K562 (cell line): ENCODE results near the gene KLK14. TPM values are rescaled to one million over a fixed set of nuclear protein-coding genes. Genes with fewer than 3 reads are reported as not detected.
A peak's percentile ranks its signal among the peaks of the same experiment; 100 is the strongest.

Experiments used
- ATF1 ChIP-seq, 2 experiments: fragments of 450-650 bp in 1 of 2; IDR thresholded peaks; 2 replicates each; pipeline ENCODE4 v1.6.1; 2016; ENCODE audit warnings: missing compliant biosample characterization in 1 of 2, missing genetic modification characterization in 1 of 2
- BMI1 ChIP-seq: fragments of 150-350 bp; IDR thresholded peaks from 2 replicates; pipeline ENCODE4 v1.6.1; 2014; ENCODE audit warnings: low read length
- CBX5 ChIP-seq: IDR thresholded peaks from 2 replicates; pipeline ENCODE4 v1.6.1; 2014; ENCODE audit warnings: low read depth, borderline replicate concordance
- FOXP1 ChIP-seq: sonication (generic); formaldehyde crosslinking; IDR thresholded peaks from 2 replicates; pipeline ENCODE4 v1.8.0; 2022; ENCODE audit warnings: mild to moderate bottlenecking, missing genetic modification reagents
- GABPB1 ChIP-seq: sonication (generic); formaldehyde crosslinking; IDR thresholded peaks from 2 replicates; pipeline ENCODE4 v1.8.0; 2022; ENCODE audit warnings: mild to moderate bottlenecking, missing genetic modification reagents
- GMEB1 ChIP-seq: fragments of 250-450 bp; sonication (Bioruptor Pico); IDR thresholded peaks from 2 replicates; pipeline ENCODE4 v1.4.0; 2020; ENCODE audit warnings: mild to moderate bottlenecking
- HLTF ChIP-seq: fragments of 450-650 bp; IDR thresholded peaks from 2 replicates; pipeline ENCODE4 v1.6.1; 2016
- HSF4 ChIP-seq: fragments of 250-450 bp; sonication (Bioruptor Pico); IDR thresholded peaks from 2 replicates; pipeline ENCODE4 v2.1.2; 2022; ENCODE audit warnings: mild to moderate bottlenecking, moderate library complexity, borderline replicate concordance
- ID3 ChIP-seq, 2 experiments: fragments of 250-450 bp in 1 of 2; fragments of 450-650 bp in 1 of 2; sonication (Bioruptor Pico) in 1 of 2; IDR thresholded peaks; 2 replicates each; pipeline versions ENCODE4 v1.6.1 to v1.8.0; 2016 to 2021; ENCODE audit warnings: mild to moderate bottlenecking in 2 of 2, moderate library complexity in 2 of 2, missing compliant biosample characterization in 1 of 2, missing genetic modification characterization in 1 of 2
- MCM7 ChIP-seq, 2 experiments: fragments of 450-650 bp; IDR thresholded peaks; 2 replicates each; pipeline ENCODE4 v1.6.1; 2016 to 2018
- MYNN ChIP-seq, 2 experiments: sonication (generic); formaldehyde crosslinking in 1 of 2; IDR thresholded peaks; 2 replicates each; pipeline versions ENCODE4 v1.5.0 to v1.6.1; 2016 to 2020; ENCODE audit warnings: antibody characterized with exemption in 1 of 2, missing genetic modification reagents in 1 of 2
- PTBP1 ChIP-seq: fragments of 200-400 bp; formaldehyde crosslinking; IDR thresholded peaks from 2 replicates; pipeline ENCODE4 v1.6.1; 2017; ENCODE audit warnings: low read depth, low read length
- THRB ChIP-seq: fragments of 450-650 bp; formaldehyde crosslinking; conservative IDR thresholded peaks from 2 replicates; pipeline ENCODE4 v1.4.0; 2022; ENCODE audit warnings: mild to moderate bottlenecking, missing genetic modification characterization
- TRIM28 ChIP-seq: fragments of 450-650 bp; IDR thresholded peaks from 2 replicates; pipeline ENCODE4 v1.6.1; 2017
- ZNF586 ChIP-seq: fragments of 450-650 bp; formaldehyde crosslinking; conservative IDR thresholded peaks from 2 replicates; pipeline ENCODE4 v1.4.0; 2020; ENCODE audit warnings: mild to moderate bottlenecking, moderate library complexity
- ZNF592 ChIP-seq: fragments of 450-650 bp; IDR thresholded peaks from 2 replicates; pipeline ENCODE4 v1.6.1; 2017; ENCODE audit warnings: antibody characterized with exemption, mild to moderate bottlenecking
- ZNF668 ChIP-seq: fragments of 250-450 bp; sonication (Bioruptor Pico); IDR thresholded peaks from 2 replicates; pipeline ENCODE4 v1.8.0; 2022; ENCODE audit warnings: mild to moderate bottlenecking, inconsistent platforms
- ZNF699 ChIP-seq: fragments of 250-450 bp; sonication (Bioruptor Pico); IDR thresholded peaks from 2 replicates; pipeline ENCODE4 v1.8.0; 2021; ENCODE audit warnings: mild to moderate bottlenecking, moderate library complexity; ENCODE audit not compliant: insufficient replicate concordance
- ZSCAN29 ChIP-seq: fragments of 450-650 bp; IDR thresholded peaks from 2 replicates; pipeline ENCODE4 v1.6.1; 2017
- polyA plus RNA-seq, 8 experiments: library from polyadenylated mRNA; depleted of rRNA in 4 of 8; stranded (reverse) in 5 of 8; unstranded in 3 of 8; fragments of >200 nt; fragmentation: Nextera tagmentation in 2 of 8; fragmentation: Illumina TruSeq in 1 of 8; extraction: Ambion mirVana in 2 of 8; extraction: Trizol in 1 of 8; gene quantifications; 2 replicates each; pipeline versions ENCODE4 v1.2.1 to v1.2.3, GENCODE V29; 2011 to 2014; ENCODE audit warnings: inconsistent platforms in 1 of 8, missing spikeins in 1 of 8
- total RNA-seq, 7 experiments: library from RNA; depleted of rRNA in 6 of 7; stranded (reverse); fragments of >200 nt in 6 of 7; fragmentation: Illumina TruSeq in 2 of 7; extraction: Trizol in 2 of 7; gene quantifications; 2 replicates each; pipeline versions ENCODE4 v1.2.1 to v1.2.3, GENCODE V29; 2011 to 2021; ENCODE audit warnings: low replicate concordance in 1 of 7

KLK14 gene
- total and polyA plus RNA-seq, 9 of the 15 experiments (the other 6 are each of a cell fraction or from before 2014, with no cell fraction given) = not detected

GRCh38 chr19:51108066-51108804 lies 25.5 kb upstream of the KLK14 start, which contains the start of gene CTU1 (continued):
- TF ChIP-seq MYNN (IDR thresholded peaks at IDR 0.05) = 0 out of 2 replicates have a peak, but pooled peaks have one; percentile 45
- no peak for TF ChIP-seq MYNN (CRISPR knock-in tag; IDR thresholded peaks at IDR 0.05)
- no peak for TF ChIP-seq ZSCAN29
- TF ChIP-seq HSF4 (CRISPR knock-in tag) = no peak
- TF ChIP-seq ZNF699 (CRISPR knock-in tag) = no peak
- no peak for TF ChIP-seq FOXP1
- peak; percentile 98 for TF ChIP-seq GABPB1 (CRISPR knock-in tag)
- no peak for TF ChIP-seq TRIM28
- no peak for TF ChIP-seq MCM7 (IDR thresholded peaks at IDR 0.05)
- TF ChIP-seq GMEB1 (CRISPR knock-in tag) = peak; percentile 67; the same call in 1 of the 2 replicates
- no peak for TF ChIP-seq ZNF668 (CRISPR knock-in tag)
- no peak for TF ChIP-seq ID3 (CRISPR knock-in tag; IDR thresholded peaks at IDR 0.05)
- TF ChIP-seq ID3 (tag; IDR thresholded peaks at IDR 0.05) = no peak
- TF ChIP-seq PTBP1 = no peak
- peak; percentile 96 for TF ChIP-seq BMI1
- no peak for TF ChIP-seq ZNF586 (CRISPR knock-in tag)
- TF ChIP-seq ATF1 (CRISPR knock-in tag; IDR thresholded peaks at IDR 0.05) = no peak
- TF ChIP-seq ATF1 (tag; IDR thresholded peaks at IDR 0.05) = peak; percentile 75
- peak; percentile 69 for TF ChIP-seq ZNF592
- TF ChIP-seq HLTF = no peak
- no peak for TF ChIP-seq CBX5
- no peak for TF ChIP-seq THRB (CRISPR knock-in tag)
